ENCODE results near the gene RERG. TPM values are rescaled to one million over a fixed set of nuclear protein-coding genes. Genes with fewer than 3 reads are reported as not detected.

The RERG gene
- total and polyA plus RNA-seq, 2 experiments from 2014 or later, result not detected

GRCh38 chr12:15165012-15165659 lies 56.1 kb downstream of the RERG start:
- TF ChIP-seq EZH2phosphoT487 (IDR thresholded peaks at IDR 0.05; ENCODE audit: insufficient read depth, low read depth) (no peak), EZH2 (IDR thresholded peaks at IDR 0.05; ENCODE audit: insufficient read depth, poor library complexity, severe bottlenecking) (no peak)
- Histone ChIP-seq H3K9ac (no peak overlapping the region), H3K4me1 (ENCODE audit: insufficient read depth) (no peaks in the 10 kb centered on the region), H3K4me3 (no peak overlapping the region), H3K9me2 (ENCODE audit: insufficient read depth) (no peaks in the 10 kb centered on the region), H3K4me2 (ENCODE audit: unreplicated experiment) (no peak overlapping the region), H2AFZ (no peak overlapping the region), H3K9me3 (ENCODE audit: low read depth) (no peaks in the 10 kb centered on the region), H3K36me3 (ENCODE audit: low read depth) (no peaks in the 10 kb centered on the region), H3F3A (ENCODE audit: insufficient read depth) (no peaks in the 10 kb centered on the region), H4K20me1 (ENCODE audit: insufficient read depth) (no peaks in the 10 kb centered on the region), H3K79me2 (ENCODE audit: insufficient read depth) (no peaks in the 10 kb centered on the region), H3K27me3 (replicated peaks; ENCODE audit: insufficient read depth) (peaks cover 5% of the 10 kb centered on the region; the same call in 1 of the 2 replicates), H3K27ac (no peak overlapping the region)
- in situ Hi-C loops (cut with MboI), result no loop called here
- DNase-seq, result no peak
- WGBS, 2 experiments (ENCODE audit: low coverage in 1 of 2, low lambda C conversion rate in 2 of 2, missing lambda C conversion rate in 2 of 2), result 3% methylated on average over 6 of the region's 6 CpGs

DNA sequence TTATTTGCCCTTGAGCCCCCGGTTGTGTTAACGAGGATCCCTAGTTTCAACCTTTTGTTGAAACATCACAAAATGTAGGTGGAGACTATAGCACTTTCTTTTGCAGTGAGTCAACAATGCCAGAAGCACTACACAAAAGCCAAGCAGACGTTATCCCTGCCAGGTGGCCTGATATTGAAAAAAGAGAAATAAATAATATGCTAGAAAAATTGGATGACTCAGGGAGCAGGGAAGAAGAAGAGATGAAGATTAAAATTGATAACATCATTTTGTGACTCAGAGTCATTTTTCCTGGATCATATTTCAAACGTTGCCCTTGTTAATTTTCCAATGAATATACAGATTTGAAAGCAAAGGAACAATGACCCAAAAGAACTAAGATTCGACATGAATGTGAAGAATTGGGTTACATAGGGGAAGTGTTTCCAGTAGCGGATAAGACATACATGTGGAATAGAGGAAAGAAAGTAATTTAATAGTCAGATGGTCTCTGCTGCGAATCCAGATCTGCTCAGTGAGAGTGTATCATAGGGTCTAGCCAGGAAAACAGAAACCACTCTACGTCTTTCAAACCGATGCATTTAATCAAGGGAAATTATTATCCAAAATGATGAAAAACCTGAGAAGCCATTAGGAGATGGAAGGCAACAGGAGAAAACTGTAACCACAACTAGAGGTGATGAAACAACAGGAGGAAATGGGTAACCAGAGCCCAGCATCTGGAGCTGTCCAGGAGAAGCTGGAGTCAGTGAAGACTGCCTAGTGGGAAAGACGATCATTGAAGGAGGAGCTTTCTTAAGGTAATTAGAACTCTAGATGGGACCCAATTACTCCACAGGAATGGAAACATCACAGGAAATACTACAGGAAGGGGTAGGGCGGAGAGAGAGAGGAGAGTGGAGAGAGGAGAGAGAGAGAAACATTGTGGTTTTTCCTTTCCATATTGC lies 57.9 kb downstream of the RERG start:
- Histone ChIP-seq H3K9ac (no peak overlapping the region), H3K27me3 (replicated peaks; ENCODE audit: insufficient read depth) (peaks cover 5% of the 10 kb centered on the region; the same call in 1 of the 2 replicates), H3K79me2 (ENCODE audit: insufficient read depth) (no peaks in the 10 kb centered on the region), H3F3A (ENCODE audit: insufficient read depth) (no peaks in the 10 kb centered on the region), H3K9me3 (ENCODE audit: low read depth) (no peaks in the 10 kb centered on the region), H3K27ac (no peak overlapping the region), H2AFZ (no peak overlapping the region), H4K20me1 (ENCODE audit: insufficient read depth) (no peaks in the 10 kb centered on the region), H3K9me2 (ENCODE audit: insufficient read depth) (no peaks in the 10 kb centered on the region), H3K4me3 (no peak overlapping the region), H3K36me3 (ENCODE audit: low read depth) (no peaks in the 10 kb centered on the region), H3K4me2 (ENCODE audit: unreplicated experiment) (no peak overlapping the region), H3K4me1 (ENCODE audit: insufficient read depth) (no peaks in the 10 kb centered on the region)
- no peak for DNase-seq
- TF ChIP-seq EZH2phosphoT487 (IDR thresholded peaks at IDR 0.05; ENCODE audit: insufficient read depth, low read depth) (no peak), EZH2 (IDR thresholded peaks at IDR 0.05; ENCODE audit: insufficient read depth, poor library complexity, severe bottlenecking) (no peak)
- WGBS, 2 experiments (ENCODE audit: low coverage in 1 of 2, low lambda C conversion rate in 2 of 2, missing lambda C conversion rate in 2 of 2), result 60 to 64% methylated on average over 11 of the region's 11 CpGs
- in situ Hi-C loops (cut with MboI), result no loop called here

GRCh38 chr12:15158083-15158482 lies 63.1 kb downstream of the RERG start:
- Histone ChIP-seq H3K79me2 (ENCODE audit: insufficient read depth) (no peaks in the 10 kb centered on the region), H3K4me1 (ENCODE audit: insufficient read depth) (peaks cover 2% of the 10 kb centered on the region; the same call in 1 of the 2 replicates), H3K9me2 (ENCODE audit: insufficient read depth) (no peaks in the 10 kb centered on the region), H4K20me1 (ENCODE audit: insufficient read depth) (no peaks in the 10 kb centered on the region), H2AFZ (no peak overlapping the region), H3F3A (ENCODE audit: insufficient read depth) (no peaks in the 10 kb centered on the region), H3K27me3 (replicated peaks; ENCODE audit: insufficient read depth) (peaks cover 21% of the 10 kb centered on the region), H3K27ac (no peak overlapping the region), H3K9me3 (ENCODE audit: low read depth) (no peaks in the 10 kb centered on the region), H3K36me3 (ENCODE audit: low read depth) (no peaks in the 10 kb centered on the region), H3K4me2 (ENCODE audit: unreplicated experiment) (no peak overlapping the region), H3K4me3 (no peak overlapping the region), H3K9ac (no peak overlapping the region)
- DNase-seq, result no peak
- WGBS, 2 experiments (ENCODE audit: low coverage in 1 of 2, low lambda C conversion rate in 2 of 2, missing lambda C conversion rate in 2 of 2), result 31 to 34% methylated on average over 3 of the region's 3 CpGs
- TF ChIP-seq EZH2phosphoT487 (IDR thresholded peaks at IDR 0.05; ENCODE audit: insufficient read depth, low read depth) (no peak), EZH2 (IDR thresholded peaks at IDR 0.05; ENCODE audit: insufficient read depth, poor library complexity, severe bottlenecking) (no peak)
- in situ Hi-C loops (cut with MboI), result no loop called here

DNA sequence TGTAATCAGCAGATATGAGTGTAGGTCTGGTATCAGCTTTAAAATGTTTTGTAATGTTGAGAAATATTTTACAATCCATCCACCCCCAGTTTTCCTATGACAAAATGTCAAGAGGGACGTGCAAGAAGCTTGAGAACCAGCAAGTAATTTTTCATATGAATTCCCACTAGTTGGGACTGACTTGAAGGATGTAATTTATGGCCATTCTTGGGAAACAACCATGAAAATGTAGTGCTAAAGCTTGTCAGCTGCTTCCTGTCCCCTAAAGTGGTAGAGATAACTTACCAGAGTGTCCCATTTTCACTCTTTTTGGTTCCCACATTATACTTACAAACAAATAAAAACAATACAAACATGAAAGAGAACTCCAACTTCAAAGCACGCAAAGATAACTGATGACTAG lies 63.9 kb downstream of the RERG start:
- no peak for DNase-seq
- no peaks in the 10 kb centered on the region for H3K9me3 ChIP-seq (ENCODE audit: low read depth)

More for the DNA sequence above, 63.9 kb downstream of the RERG start:
- Histone ChIP-seq H3K9me2 (ENCODE audit: insufficient read depth) (no peaks in the 10 kb centered on the region), H3K27me3 (replicated peaks; ENCODE audit: insufficient read depth) (peaks cover 22% of the 10 kb centered on the region), H3K9ac (no peak overlapping the region), H3K27ac (no peak overlapping the region), H4K20me1 (ENCODE audit: insufficient read depth) (no peaks in the 10 kb centered on the region), H3K36me3 (ENCODE audit: low read depth) (no peaks in the 10 kb centered on the region), H2AFZ (no peak overlapping the region), H3K4me3 (no peak overlapping the region), H3K4me1 (ENCODE audit: insufficient read depth) (peaks cover 10% of the 10 kb centered on the region; the same call in 1 of the 2 replicates), H3F3A (ENCODE audit: insufficient read depth) (no peaks in the 10 kb centered on the region), H3K79me2 (ENCODE audit: insufficient read depth) (no peaks in the 10 kb centered on the region), H3K4me2 (ENCODE audit: unreplicated experiment) (no peak overlapping the region)
- in situ Hi-C loops (cut with MboI), result no loop called here
- TF ChIP-seq EZH2 (IDR thresholded peaks at IDR 0.05; ENCODE audit: insufficient read depth, poor library complexity, severe bottlenecking) (no peak), EZH2phosphoT487 (IDR thresholded peaks at IDR 0.05; ENCODE audit: insufficient read depth, low read depth) (no peak)
- 45 to 52% methylated on average over 2 of the region's 2 CpGs for WGBS, 2 experiments (ENCODE audit: low coverage in 1 of 2, low lambda C conversion rate in 2 of 2, missing lambda C conversion rate in 2 of 2)
